Vagina (tissue), 2 donors: ENCODE results near the gene CSPG4. TPM values are rescaled to one million over a fixed set of nuclear protein-coding genes. Genes with fewer than 3 reads are reported as not detected.
"Not testable (repeated sequence)": the region's sequence is repeated elsewhere in the genome, so short reads cannot be mapped to it uniquely, and the experiment has no call there.

ENCODE experiments used
- DNase-seq, 2 donors: peaks; one replicate each; pipeline ENCODE4 v3.0.0-alpha.2; 2017; ENCODE audit errors: extremely low spot score in 2 of 2
- H3K27ac ChIP-seq: fragments of 200-600 bp; sonication (generic); one replicate; pipeline ENCODE4 v1.5.1; 2019
- H3K27me3 ChIP-seq: fragments of 200-600 bp; sonication (generic); one replicate; pipeline ENCODE4 v1.5.1; 2019
- H3K36me3 ChIP-seq, 2 donors: fragments of 200-600 bp; sonication (generic); one replicate each; pipeline ENCODE4 v1.5.1; 2017 to 2019
- H3K4me1 ChIP-seq: fragments of 200-600 bp; sonication (generic); one replicate; pipeline ENCODE4 v1.5.1; 2019
- H3K4me3 ChIP-seq, 2 donors: fragments of 200-600 bp; sonication (generic); 1 replicate in 1 of 2; 2 replicates in 1 of 2; pipeline ENCODE4 v1.5.1; 2016 to 2019
- H3K9me3 ChIP-seq: fragments of 200-600 bp; sonication (generic); one replicate; pipeline ENCODE4 v1.5.1; 2019
- POLR2A ChIP-seq, 2 donors: fragments of 450-650 bp; IDR thresholded peaks; one replicate each; pipeline ENCODE4 v1.6.1; 2017; ENCODE audit warnings: antibody characterized with exemption in 2 of 2, mild to moderate bottlenecking in 2 of 2, moderate library complexity in 2 of 2
- POLR2AphosphoS5 ChIP-seq, 2 donors: sonication (generic); formaldehyde crosslinking; IDR thresholded peaks; one replicate each; pipeline ENCODE4 v1.9.0; 2017; ENCODE audit warnings: antibody characterized with exemption in 2 of 2, mild to moderate bottlenecking in 2 of 2, low read depth in 1 of 2; ENCODE audit not compliant: insufficient read depth in 1 of 2
- intact Hi-C: fragments of 100-400 bp; cut with DNase I; formaldehyde crosslinking; loops from one replicate; pipeline ENCODE4 v1.15.1; 2023
- total RNA-seq: library from RNA; depleted of rRNA; stranded (reverse); fragments of >200 nt; gene quantifications from one replicate; pipeline ENCODE4 v1.2.3, GENCODE V29; 2016
- TF ChIP-seq, protein P1 (sequence below), 3 experiments: fragments of 450-650 bp in 2 of 3; fragments of 200-600 bp in 1 of 3; sonication (generic) in 1 of 3; IDR thresholded peaks; one replicate each; pipeline ENCODE4 v1.5.1; 2017 to 2019; ENCODE audit warnings: antibody characterized with exemption in 3 of 3, mild to moderate bottlenecking in 2 of 3, moderate library complexity in 2 of 3

CSPG4 gene, protein sequence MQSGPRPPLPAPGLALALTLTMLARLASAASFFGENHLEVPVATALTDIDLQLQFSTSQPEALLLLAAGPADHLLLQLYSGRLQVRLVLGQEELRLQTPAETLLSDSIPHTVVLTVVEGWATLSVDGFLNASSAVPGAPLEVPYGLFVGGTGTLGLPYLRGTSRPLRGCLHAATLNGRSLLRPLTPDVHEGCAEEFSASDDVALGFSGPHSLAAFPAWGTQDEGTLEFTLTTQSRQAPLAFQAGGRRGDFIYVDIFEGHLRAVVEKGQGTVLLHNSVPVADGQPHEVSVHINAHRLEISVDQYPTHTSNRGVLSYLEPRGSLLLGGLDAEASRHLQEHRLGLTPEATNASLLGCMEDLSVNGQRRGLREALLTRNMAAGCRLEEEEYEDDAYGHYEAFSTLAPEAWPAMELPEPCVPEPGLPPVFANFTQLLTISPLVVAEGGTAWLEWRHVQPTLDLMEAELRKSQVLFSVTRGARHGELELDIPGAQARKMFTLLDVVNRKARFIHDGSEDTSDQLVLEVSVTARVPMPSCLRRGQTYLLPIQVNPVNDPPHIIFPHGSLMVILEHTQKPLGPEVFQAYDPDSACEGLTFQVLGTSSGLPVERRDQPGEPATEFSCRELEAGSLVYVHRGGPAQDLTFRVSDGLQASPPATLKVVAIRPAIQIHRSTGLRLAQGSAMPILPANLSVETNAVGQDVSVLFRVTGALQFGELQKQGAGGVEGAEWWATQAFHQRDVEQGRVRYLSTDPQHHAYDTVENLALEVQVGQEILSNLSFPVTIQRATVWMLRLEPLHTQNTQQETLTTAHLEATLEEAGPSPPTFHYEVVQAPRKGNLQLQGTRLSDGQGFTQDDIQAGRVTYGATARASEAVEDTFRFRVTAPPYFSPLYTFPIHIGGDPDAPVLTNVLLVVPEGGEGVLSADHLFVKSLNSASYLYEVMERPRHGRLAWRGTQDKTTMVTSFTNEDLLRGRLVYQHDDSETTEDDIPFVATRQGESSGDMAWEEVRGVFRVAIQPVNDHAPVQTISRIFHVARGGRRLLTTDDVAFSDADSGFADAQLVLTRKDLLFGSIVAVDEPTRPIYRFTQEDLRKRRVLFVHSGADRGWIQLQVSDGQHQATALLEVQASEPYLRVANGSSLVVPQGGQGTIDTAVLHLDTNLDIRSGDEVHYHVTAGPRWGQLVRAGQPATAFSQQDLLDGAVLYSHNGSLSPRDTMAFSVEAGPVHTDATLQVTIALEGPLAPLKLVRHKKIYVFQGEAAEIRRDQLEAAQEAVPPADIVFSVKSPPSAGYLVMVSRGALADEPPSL (N-terminal part only)
- total RNA-seq, result 23.1 TPM

DNA sequence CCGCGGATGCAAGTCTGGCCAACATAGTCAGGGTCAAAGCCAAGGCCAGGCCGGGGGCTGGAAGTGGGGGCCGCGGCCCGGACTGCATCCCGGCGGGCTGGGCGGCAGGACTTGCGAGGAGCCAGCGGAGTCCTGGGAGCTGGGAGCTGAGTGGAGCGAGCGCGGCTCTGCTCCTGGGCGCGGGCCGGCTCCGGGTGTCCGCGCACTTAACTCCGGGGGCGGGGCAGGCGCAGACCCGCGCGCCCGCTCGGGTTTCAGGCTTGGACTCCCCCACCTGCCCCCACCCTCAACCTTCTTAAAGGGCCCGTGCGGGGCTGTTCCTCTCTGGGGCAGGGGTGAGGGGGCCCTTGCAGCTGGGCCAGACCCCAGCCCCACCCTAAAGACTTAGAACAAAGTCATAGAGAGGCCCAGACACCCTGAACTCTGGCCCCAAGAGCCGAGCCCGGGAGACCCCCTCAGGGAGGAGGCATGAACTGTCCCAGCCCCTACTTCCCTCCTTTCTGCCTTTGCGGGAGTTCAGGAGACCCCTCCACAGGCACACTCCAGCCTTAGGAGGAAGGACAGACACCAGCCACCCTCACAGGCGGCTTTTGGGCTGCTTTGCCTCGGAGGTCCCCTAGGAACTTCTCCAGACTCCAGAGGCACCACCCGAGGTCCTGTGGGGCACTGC, at the start of gene CSPG4:
Gene CSPG4 (minus strand): TSS at position 181 of the 670 bp plus-strand sequence. CDS start 93 bp downstream, at position 88.
- no peaks in the 10 kb centered on the region for H3K27me3 ChIP-seq
- H3K4me1 ChIP-seq, result peaks cover 31% of the 10 kb centered on the region
- DNase-seq, result no peak
- intact Hi-C loops, result no loop called here
- H3K4me3 ChIP-seq, result peak within 1 kb of the TSS; percentile 52 to 55
- H3K36me3 ChIP-seq, result no peaks in the 10 kb centered on the region
- TF ChIP-seq, protein P1, sequence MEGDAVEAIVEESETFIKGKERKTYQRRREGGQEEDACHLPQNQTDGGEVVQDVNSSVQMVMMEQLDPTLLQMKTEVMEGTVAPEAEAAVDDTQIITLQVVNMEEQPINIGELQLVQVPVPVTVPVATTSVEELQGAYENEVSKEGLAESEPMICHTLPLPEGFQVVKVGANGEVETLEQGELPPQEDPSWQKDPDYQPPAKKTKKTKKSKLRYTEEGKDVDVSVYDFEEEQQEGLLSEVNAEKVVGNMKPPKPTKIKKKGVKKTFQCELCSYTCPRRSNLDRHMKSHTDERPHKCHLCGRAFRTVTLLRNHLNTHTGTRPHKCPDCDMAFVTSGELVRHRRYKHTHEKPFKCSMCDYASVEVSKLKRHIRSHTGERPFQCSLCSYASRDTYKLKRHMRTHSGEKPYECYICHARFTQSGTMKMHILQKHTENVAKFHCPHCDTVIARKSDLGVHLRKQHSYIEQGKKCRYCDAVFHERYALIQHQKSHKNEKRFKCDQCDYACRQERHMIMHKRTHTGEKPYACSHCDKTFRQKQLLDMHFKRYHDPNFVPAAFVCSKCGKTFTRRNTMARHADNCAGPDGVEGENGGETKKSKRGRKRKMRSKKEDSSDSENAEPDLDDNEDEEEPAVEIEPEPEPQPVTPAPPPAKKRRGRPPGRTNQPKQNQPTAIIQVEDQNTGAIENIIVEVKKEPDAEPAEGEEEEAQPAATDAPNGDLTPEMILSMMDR (IDR thresholded peaks at IDR 0.05), result no peak
- TF ChIP-seq POLR2AphosphoS5 (IDR thresholded peaks at IDR 0.05; ENCODE audit: insufficient read depth in 1 of 2, low read depth in 1 of 2), result peak in 1 of 2 donors; percentile 84
- TF ChIP-seq POLR2A (IDR thresholded peaks at IDR 0.05), result no peak
- peak within 1 kb of the TSS; percentile 68 for H3K27ac ChIP-seq
- no peaks in the 10 kb centered on the region for H3K9me3 ChIP-seq

DNA sequence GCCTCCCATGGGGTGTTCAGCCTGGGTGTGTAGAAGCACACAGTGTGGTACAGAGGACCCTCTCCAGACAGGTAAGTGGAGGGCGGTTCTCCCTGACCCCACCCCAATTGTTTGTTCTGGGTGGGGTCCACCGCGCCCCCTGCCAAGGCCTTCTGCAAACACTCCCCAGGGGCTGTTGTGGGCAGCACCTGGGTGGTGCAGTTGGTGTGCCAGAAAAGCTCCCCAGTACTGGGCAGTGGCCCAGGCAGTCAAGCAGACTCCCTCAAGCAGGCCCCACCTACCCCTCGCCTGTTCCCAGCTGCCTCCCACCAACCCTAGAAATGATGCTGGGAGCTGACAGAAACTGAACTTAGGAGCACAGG, 49.7 kb upstream of the CSPG4 start:
- H3K27ac ChIP-seq, DNase-seq, intact Hi-C loops, H3K4me3 ChIP-seq, H3K36me3 ChIP-seq, H3K9me3 ChIP-seq, H3K27me3 ChIP-seq, H3K4me1 ChIP-seq: not testable (repeated sequence)

DNA sequence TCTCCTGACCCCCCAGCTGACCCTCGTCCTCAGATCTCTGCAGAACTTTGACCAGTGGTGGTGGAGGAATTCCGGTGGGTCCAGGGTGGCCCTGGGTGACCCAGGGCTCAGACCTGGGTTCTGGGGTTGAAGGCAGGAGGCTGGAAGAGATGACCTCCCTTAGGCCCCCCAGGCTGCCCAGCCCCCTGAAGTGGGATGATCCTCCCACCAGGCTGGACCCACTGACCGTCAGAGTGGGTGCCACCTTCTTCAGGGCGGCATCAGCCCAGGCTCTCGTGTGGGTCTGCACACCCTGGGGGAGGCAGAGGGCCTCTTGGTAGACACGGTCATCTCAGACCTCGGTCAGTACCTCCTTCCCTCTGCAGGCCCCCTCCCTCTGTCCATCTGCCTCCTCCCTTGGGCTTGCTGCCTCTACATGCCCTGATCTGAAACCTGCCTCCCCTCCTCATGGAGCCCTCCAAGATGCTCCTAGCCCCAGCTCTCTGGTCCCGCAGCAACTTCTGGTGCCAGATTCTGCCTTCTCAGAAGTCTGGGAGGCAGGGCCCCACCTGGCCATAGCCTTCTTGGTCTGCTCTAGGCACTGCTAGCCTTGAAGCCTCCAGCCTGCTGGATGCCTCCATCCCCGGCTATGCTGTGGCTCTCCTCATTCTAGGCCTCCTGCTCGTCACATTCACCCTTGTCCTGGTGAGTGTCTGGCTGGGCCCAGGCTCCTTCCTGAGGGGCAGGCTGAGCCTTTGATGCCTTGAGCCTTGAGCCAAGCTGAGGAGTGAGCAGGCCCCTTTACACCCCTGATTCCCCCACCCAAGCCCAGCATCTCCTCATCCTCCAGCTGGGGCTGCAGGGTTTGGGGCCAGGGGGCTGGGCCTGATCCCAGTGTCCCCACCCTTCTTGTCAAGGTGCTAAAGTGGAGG, 49.1 kb upstream of the CSPG4 start:
- Histone ChIP-seq H3K36me3 (no peaks in the 10 kb centered on the region), H3K4me1 (peaks cover 6% of the 10 kb centered on the region), H3K27ac (no peak overlapping the region), H3K27me3 (no peaks in the 10 kb centered on the region), H3K9me3 (no peaks in the 10 kb centered on the region), H3K4me3 (no peak overlapping the region)
- no peak for DNase-seq
- TF ChIP-seq POLR2AphosphoS5 (IDR thresholded peaks at IDR 0.05; ENCODE audit: insufficient read depth in 1 of 2, low read depth in 1 of 2), result no peak
- intact Hi-C loops, result no loop called here

GRCh38 chr15:75760704-75761435, 48.2 kb upstream of the CSPG4 start:
- Histone ChIP-seq H3K4me3 (no peak overlapping the region), H3K4me1 (peaks cover 6% of the 10 kb centered on the region), H3K27ac (no peak overlapping the region), H3K36me3 (no peaks in the 10 kb centered on the region), H3K27me3 (no peaks in the 10 kb centered on the region), H3K9me3 (no peaks in the 10 kb centered on the region)
- no peak for DNase-seq
- TF ChIP-seq, protein P1 (IDR thresholded peaks at IDR 0.05), result no peak
- TF ChIP-seq POLR2AphosphoS5 (IDR thresholded peaks at IDR 0.05; ENCODE audit: insufficient read depth in 1 of 2, low read depth in 1 of 2) (no peak), POLR2A (IDR thresholded peaks at IDR 0.05) (no peak)
- intact Hi-C loops, result no loop called here

DNA sequence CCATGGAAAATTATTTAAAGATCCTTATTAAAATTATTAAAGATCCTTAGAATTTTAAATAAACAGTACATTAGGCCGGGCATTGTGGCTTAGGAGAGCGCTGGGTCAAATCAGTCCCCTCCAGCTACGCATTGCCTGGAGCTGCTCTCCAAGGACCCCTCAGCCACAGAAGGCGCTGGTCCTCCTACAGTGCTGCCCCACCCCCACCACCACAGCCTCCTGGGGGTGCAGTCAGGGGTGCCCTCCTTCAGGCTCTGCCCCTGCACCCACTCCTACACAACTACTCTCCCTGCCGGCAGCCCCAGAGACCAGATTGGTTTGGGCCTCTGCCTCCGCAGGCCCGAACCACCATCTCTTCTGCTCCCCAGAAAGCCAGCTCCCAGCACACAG, 47.5 kb upstream of the CSPG4 start:
- H3K4me3 ChIP-seq, DNase-seq, H3K9me3 ChIP-seq, H3K36me3 ChIP-seq, H3K4me1 ChIP-seq, H3K27me3 ChIP-seq, intact Hi-C loops, H3K27ac ChIP-seq: not testable (repeated sequence)
